Lung (tissue), 12 donors: ENCODE measurements around the gene MAST4. TPM values are rescaled to one million over a fixed set of nuclear protein-coding genes. Genes with fewer than 3 reads are reported as not detected.

ENCODE experiments used
- ATAC-seq: fragments of 200-7000 bp; cut with Tn5 transposase; one replicate; pipeline ENCODE4 v1.9.1; 2020; ENCODE audit warnings: moderate number of reproducible peaks; ENCODE audit not compliant: insufficient read depth, low FRiP score
- DNase-seq, 3 donors: peaks; one replicate each; pipeline ENCODE4 v3.0.0-alpha.2; 2013 to 2017
- H3K27ac ChIP-seq, 2 donors: one replicate each; pipeline ENCODE4 v1.5.1; 2013; ENCODE audit warnings: mild to moderate bottlenecking in 2 of 2, moderate library complexity in 2 of 2, control low read depth in 1 of 2, inconsistent platforms in 1 of 2, low read depth in 1 of 2, low read length in 1 of 2
- H3K27me3 ChIP-seq, 3 donors: one replicate each; pipeline ENCODE4 v1.5.1; 2013; ENCODE audit warnings: low read length in 2 of 3; ENCODE audit not compliant: control insufficient read depth in 3 of 3, insufficient read depth in 3 of 3
- H3K36me3 ChIP-seq, 4 donors: one replicate each; pipeline ENCODE4 v1.5.1; 2013; ENCODE audit warnings: low read length in 4 of 4, mild to moderate bottlenecking in 1 of 4, moderate library complexity in 1 of 4; ENCODE audit not compliant: control insufficient read depth in 4 of 4, insufficient read depth in 4 of 4
- H3K4me1 ChIP-seq, 5 donors: one replicate each; pipeline ENCODE4 v1.5.1; 2013; ENCODE audit warnings: low read length in 5 of 5, mild to moderate bottlenecking in 2 of 5, moderate library complexity in 1 of 5; ENCODE audit not compliant: control insufficient read depth in 5 of 5, insufficient read depth in 5 of 5
- H3K4me3 ChIP-seq: one replicate; pipeline ENCODE4 v1.5.1; 2013; ENCODE audit warnings: mild to moderate bottlenecking, control low read depth, moderate library complexity
- H3K9ac ChIP-seq, 2 donors: one replicate each; pipeline ENCODE4 v1.5.1; 2013; ENCODE audit warnings: low read length in 2 of 2, control low read depth in 1 of 2; ENCODE audit not compliant: insufficient read depth in 1 of 2
- H3K9me3 ChIP-seq, 4 donors: one replicate each; pipeline ENCODE4 v1.5.1; 2013; ENCODE audit warnings: low read length in 3 of 4, mild to moderate bottlenecking in 1 of 4, moderate library complexity in 1 of 4; ENCODE audit not compliant: control insufficient read depth in 4 of 4, insufficient read depth in 3 of 4
- WGBS, 2 donors: extraction: QIAGEN DNeasy Blood & Tissue Kit; methylation state at CpG; one replicate each; pipeline ENCODE4 v1.1.7; 2013; 5-methylcytosine and 5-hydroxymethylcytosine counted together
- polyA plus RNA-seq, 2 donors: library from polyadenylated mRNA; stranded (reverse); fragments of 200-250 nt; gene quantifications; one replicate each; pipeline ENCODE4 v1.2.1, GENCODE V29; 2013
- total RNA-seq, 2 donors: library from RNA; depleted of rRNA in 1 of 2; stranded (reverse); fragments of >200 nt in 1 of 2; gene quantifications; one replicate each; pipeline ENCODE4 v1.2.1, GENCODE V29; 2014 to 2021
- TF ChIP-seq, protein P1 (sequence below): IDR thresholded peaks from 2 replicates; pipeline ENCODE4 v1.5.1; 2012; ENCODE audit warnings: mild to moderate bottlenecking; ENCODE audit errors: control extremely low read depth, extremely low read depth
- donor health status: control.
- donor health status: control.
- donor health status: Bipolar disorder and iron deficiency.
- donor health status: healthy.
- donor health status: DM: yes; HTN: yes; CAD: no.

MAST4 gene
- total and polyA plus RNA-seq, 4 donors = 13.9 to 153 (median 46.2) TPM

- DNase-seq = no peak
- peaks cover 0 to 5% (median 2%) of the 10 kb centered on the region in 4 donors for H3K36me3 ChIP-seq
- peak overlapping the region in 1 of 2 donors; percentile 48 for H3K27ac ChIP-seq
- TF ChIP-seq, protein P1, sequence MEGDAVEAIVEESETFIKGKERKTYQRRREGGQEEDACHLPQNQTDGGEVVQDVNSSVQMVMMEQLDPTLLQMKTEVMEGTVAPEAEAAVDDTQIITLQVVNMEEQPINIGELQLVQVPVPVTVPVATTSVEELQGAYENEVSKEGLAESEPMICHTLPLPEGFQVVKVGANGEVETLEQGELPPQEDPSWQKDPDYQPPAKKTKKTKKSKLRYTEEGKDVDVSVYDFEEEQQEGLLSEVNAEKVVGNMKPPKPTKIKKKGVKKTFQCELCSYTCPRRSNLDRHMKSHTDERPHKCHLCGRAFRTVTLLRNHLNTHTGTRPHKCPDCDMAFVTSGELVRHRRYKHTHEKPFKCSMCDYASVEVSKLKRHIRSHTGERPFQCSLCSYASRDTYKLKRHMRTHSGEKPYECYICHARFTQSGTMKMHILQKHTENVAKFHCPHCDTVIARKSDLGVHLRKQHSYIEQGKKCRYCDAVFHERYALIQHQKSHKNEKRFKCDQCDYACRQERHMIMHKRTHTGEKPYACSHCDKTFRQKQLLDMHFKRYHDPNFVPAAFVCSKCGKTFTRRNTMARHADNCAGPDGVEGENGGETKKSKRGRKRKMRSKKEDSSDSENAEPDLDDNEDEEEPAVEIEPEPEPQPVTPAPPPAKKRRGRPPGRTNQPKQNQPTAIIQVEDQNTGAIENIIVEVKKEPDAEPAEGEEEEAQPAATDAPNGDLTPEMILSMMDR = no peak
- no peak overlapping the region for H3K9ac ChIP-seq
- H3K27me3 ChIP-seq = no peaks in the 10 kb centered on the region
- H3K9me3 ChIP-seq = no peaks in the 10 kb centered on the region
- H3K4me3 ChIP-seq = no peak overlapping the region
- 91 to 96% methylated on average over 3 of the region's 3 CpGs for WGBS, 2 donors
- ATAC-seq = no peak
- peaks cover 0 to 18% (median 11%) of the 10 kb centered on the region in 5 donors for H3K4me1 ChIP-seq
These were observed 370.9 kb downstream of the MAST4 start for GRCh38 chr5:66967102-66967501.

DNA sequence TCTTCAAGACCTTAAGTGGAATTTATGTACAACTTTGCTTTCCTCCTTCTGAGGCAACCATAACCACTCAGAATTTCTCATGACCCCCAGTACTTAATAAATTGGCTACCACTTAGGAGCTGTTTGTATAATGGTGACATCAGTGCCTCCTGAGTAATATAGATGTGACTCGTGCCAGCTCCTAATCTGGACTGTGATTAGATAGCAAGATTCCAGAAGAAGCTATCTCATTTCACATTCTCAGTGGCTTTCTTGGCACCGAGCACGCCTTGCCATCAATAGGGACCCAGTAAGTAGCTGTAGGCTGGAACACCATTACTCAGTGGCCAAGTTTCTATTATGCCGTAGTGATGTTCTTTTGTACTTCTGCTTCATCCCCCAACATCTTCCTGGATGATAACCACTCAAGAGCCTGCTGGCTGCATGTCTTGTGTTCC is 371.7 kb downstream of the MAST4 start:
- H3K36me3 ChIP-seq = peaks cover 0 to 5% (median 2%) of the 10 kb centered on the region in 4 donors
- H3K9me3 ChIP-seq = no peaks in the 10 kb centered on the region
- ATAC-seq (no peak), DNase-seq (no peak)
- peak overlapping the region in 1 of 2 donors; percentile 28 for H3K27ac ChIP-seq
- 76 to 91% methylated on average over 4 of the region's 4 CpGs for WGBS, 2 donors
- H3K9ac ChIP-seq = no peak overlapping the region
- H3K4me1 ChIP-seq = peaks cover 0 to 20% (median 6%) of the 10 kb centered on the region in 5 donors
- H3K4me3 ChIP-seq = no peak overlapping the region
- no peaks in the 10 kb centered on the region for H3K27me3 ChIP-seq
- TF ChIP-seq, protein P1 = no peak

GRCh38 chr5:66969484-66969883 is 373.3 kb downstream of the MAST4 start:
- ATAC-seq = no peak

More at GRCh38 chr5:66969484-66969883, 373.3 kb downstream of the MAST4 start:
- peaks cover 0 to 25% (median 4%) of the 10 kb centered on the region in 5 donors for H3K4me1 ChIP-seq
- TF ChIP-seq, protein P1 = no peak
- WGBS, 2 donors = 96 to 97% methylated on average over 4 of the region's 4 CpGs
- H3K4me3 ChIP-seq = no peak overlapping the region
- H3K27me3 ChIP-seq = no peaks in the 10 kb centered on the region
- H3K27ac ChIP-seq = no peak overlapping the region
- H3K9me3 ChIP-seq = no peaks in the 10 kb centered on the region
- H3K9ac ChIP-seq = no peak overlapping the region
- no peak for DNase-seq
- H3K36me3 ChIP-seq = peaks cover 0 to 5% (median 2%) of the 10 kb centered on the region in 4 donors
